Ishikawa (cell line): Measurements from ENCODE around the gene NFKBIA.

Experiments
- CEBPB ChIP-seq: IDR thresholded peaks from 2 replicates; pipeline ENCODE4 v1.6.1; 2012
- CREB1 ChIP-seq: IDR thresholded peaks from 2 replicates; pipeline ENCODE4 v1.6.1; 2012; ENCODE audit warnings: low read depth
- EGR1 ChIP-seq: IDR thresholded peaks from 2 replicates; pipeline ENCODE4 v1.6.1; 2012
- EP300 ChIP-seq: IDR thresholded peaks from 2 replicates; pipeline ENCODE4 v1.6.1; 2012; ENCODE audit warnings: borderline replicate concordance
- FOXM1 ChIP-seq: IDR thresholded peaks from 2 replicates; pipeline ENCODE4 v1.6.1; 2012; ENCODE audit warnings: low read depth, borderline replicate concordance
- NFIC ChIP-seq: IDR thresholded peaks from 2 replicates; pipeline ENCODE4 v1.6.1; 2012
- RAD21 ChIP-seq: IDR thresholded peaks from 2 replicates; pipeline ENCODE4 v1.6.1; 2012; ENCODE audit warnings: low read depth
- TAF1 ChIP-seq: IDR thresholded peaks from 2 replicates; pipeline ENCODE4 v1.6.1; 2012; ENCODE audit warnings: low read depth, mild to moderate bottlenecking
- TCF12 ChIP-seq: IDR thresholded peaks from 2 replicates; pipeline ENCODE4 v1.6.1; 2012; ENCODE audit warnings: low read depth
- TEAD4 ChIP-seq: IDR thresholded peaks from 2 replicates; pipeline ENCODE4 v1.6.1; 2012
- USF1 ChIP-seq: IDR thresholded peaks from 2 replicates; pipeline ENCODE4 v1.6.1; 2012
- YY1 ChIP-seq: IDR thresholded peaks from 2 replicates; pipeline ENCODE4 v1.6.1; 2012; ENCODE audit warnings: low read depth
- ZBTB7A ChIP-seq: IDR thresholded peaks from 2 replicates; pipeline ENCODE4 v1.6.1; 2012; ENCODE audit warnings: low read depth
- TF ChIP-seq, protein P1 (sequence below): IDR thresholded peaks from 2 replicates; pipeline ENCODE4 v1.6.1; 2012
- TF ChIP-seq, protein P2 (sequence below): IDR thresholded peaks from 2 replicates; pipeline ENCODE4 v1.6.1; 2012; ENCODE audit warnings: low read depth, mild to moderate bottlenecking

The NFKBIA gene

DNA sequence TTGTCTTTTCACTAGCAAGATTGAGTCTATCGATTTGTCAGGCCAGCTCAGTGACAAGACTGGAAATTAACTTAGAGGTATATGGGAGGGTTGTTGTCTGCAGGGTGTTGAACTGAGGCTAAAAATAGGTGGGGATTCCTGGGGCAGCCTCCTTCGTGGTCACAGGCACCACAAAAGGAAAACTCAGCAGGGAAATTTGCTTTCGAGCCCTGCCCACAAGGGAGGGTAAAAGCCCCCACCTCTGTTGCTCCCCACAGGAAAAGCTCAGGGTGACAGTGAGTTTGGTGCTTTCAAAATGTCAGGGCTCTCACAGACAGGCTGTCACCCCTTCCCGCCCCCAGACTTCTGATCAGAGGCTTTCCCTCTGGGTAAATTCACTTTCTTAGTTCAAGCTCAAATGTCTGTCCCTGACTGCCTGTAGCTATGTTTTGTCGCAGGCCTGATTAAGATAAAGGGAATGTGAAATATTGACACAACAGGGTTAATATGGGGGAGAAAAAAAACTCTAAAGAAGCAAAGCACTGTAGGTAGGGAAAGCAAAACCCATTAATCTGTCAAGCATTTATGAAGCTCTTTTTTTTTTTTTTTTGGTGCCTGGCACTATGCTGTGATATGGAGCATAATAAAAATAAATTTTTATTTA is 11.7 kb upstream of the NFKBIA start:
- TF ChIP-seq CEBPB (no peak), TAF1 (no peak), ZBTB7A (no peak), CREB1 (no peak), FOXM1 (no peak), YY1 (no peak), EP300 (no peak), RAD21 (no peak), USF1 (no peak), EGR1 (no peak), TEAD4 (no peak), TCF12 (no peak), NFIC (no peak)
- TF ChIP-seq, protein P1, sequence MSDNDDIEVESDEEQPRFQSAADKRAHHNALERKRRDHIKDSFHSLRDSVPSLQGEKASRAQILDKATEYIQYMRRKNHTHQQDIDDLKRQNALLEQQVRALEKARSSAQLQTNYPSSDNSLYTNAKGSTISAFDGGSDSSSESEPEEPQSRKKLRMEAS = no peak
- TF ChIP-seq, protein P2, sequence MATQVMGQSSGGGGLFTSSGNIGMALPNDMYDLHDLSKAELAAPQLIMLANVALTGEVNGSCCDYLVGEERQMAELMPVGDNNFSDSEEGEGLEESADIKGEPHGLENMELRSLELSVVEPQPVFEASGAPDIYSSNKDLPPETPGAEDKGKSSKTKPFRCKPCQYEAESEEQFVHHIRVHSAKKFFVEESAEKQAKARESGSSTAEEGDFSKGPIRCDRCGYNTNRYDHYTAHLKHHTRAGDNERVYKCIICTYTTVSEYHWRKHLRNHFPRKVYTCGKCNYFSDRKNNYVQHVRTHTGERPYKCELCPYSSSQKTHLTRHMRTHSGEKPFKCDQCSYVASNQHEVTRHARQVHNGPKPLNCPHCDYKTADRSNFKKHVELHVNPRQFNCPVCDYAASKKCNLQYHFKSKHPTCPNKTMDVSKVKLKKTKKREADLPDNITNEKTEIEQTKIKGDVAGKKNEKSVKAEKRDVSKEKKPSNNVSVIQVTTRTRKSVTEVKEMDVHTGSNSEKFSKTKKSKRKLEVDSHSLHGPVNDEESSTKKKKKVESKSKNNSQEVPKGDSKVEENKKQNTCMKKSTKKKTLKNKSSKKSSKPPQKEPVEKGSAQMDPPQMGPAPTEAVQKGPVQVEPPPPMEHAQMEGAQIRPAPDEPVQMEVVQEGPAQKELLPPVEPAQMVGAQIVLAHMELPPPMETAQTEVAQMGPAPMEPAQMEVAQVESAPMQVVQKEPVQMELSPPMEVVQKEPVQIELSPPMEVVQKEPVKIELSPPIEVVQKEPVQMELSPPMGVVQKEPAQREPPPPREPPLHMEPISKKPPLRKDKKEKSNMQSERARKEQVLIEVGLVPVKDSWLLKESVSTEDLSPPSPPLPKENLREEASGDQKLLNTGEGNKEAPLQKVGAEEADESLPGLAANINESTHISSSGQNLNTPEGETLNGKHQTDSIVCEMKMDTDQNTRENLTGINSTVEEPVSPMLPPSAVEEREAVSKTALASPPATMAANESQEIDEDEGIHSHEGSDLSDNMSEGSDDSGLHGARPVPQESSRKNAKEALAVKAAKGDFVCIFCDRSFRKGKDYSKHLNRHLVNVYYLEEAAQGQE = no peak

GRCh38 chr14:35414365-35414764 is 9.8 kb upstream of the NFKBIA start:
- TF ChIP-seq ZBTB7A (no peak), YY1 (no peak), EGR1 (no peak), TAF1 (no peak), TEAD4 (no peak), USF1 (no peak), FOXM1 (no peak), EP300 (no peak), CEBPB (no peak), TCF12 (no peak)
- TF ChIP-seq, protein P2 = no peak
- TF ChIP-seq, protein P1 = no peak

GRCh38 chr14:35412272-35413056 is 7.9 kb upstream of the NFKBIA start:
- TF ChIP-seq ZBTB7A (no peak), EP300 (no peak), TAF1 (no peak), YY1 (no peak), CREB1 (no peak), RAD21 (no peak), NFIC (no peak), FOXM1 (no peak), USF1 (no peak), TCF12 (no peak), TEAD4 (no peak), CEBPB (no peak), EGR1 (no peak)
- TF ChIP-seq, protein P1 = no peak
- TF ChIP-seq, protein P2 = no peak
